ENCODE measurements around the gene MID1. TPM values are rescaled to one million over a fixed set of nuclear protein-coding genes. Genes with fewer than 3 reads are reported as not detected.

MID1 gene
- total and polyA plus RNA-seq, 9 of the 15 experiments (the other 6 are each of a cell fraction or from before 2014, with no cell fraction given) = 0.07 to 0.54 (median 0.33) TPM

GRCh38 chrX:10479508-10479907 is 140.9 kb downstream of the MID1 start:
- Histone ChIP-seq H4K20me1 (replicated peaks; ENCODE audit: control insufficient read depth, insufficient read depth, low read length) (no peaks in the 10 kb centered on the region), H3K27ac (ENCODE audit: extremely low read depth, low read depth, low read length) (no peak overlapping the region), H3K36me3 (ENCODE audit: control insufficient read depth, insufficient read depth, low read length) (no peaks in the 10 kb centered on the region), H3K9me1 (ENCODE audit: control insufficient read depth, insufficient read depth, low read length) (no peaks in the 10 kb centered on the region), H3K9ac (ENCODE audit: insufficient read depth in 1 of 2, low read depth in 2 of 2, low read length in 2 of 2) (no peak overlapping the region), H3K9me3 (replicated peaks; ENCODE audit: control insufficient read depth, insufficient read depth, low read depth, low read length) (no peaks in the 10 kb centered on the region), H3K27me3 (ENCODE audit: control insufficient read depth in 2 of 2, insufficient read depth in 2 of 2, low read length in 2 of 2) (no peaks in the 10 kb centered on the region), H3K4me3 (no peak overlapping the region), H3K4me2 (ENCODE audit: insufficient read depth, low read length) (no peak overlapping the region), H2AFZ (ENCODE audit: low read depth, low read length) (no peak overlapping the region), H3K4me1 (replicated peaks in 1 of 2; ENCODE audit: control insufficient read depth in 2 of 2, insufficient read depth in 2 of 2, low read length in 2 of 2) (no peaks in the 10 kb centered on the region), H3K79me2 (ENCODE audit: control insufficient read depth, insufficient read depth, low read length) (no peaks in the 10 kb centered on the region)
- DNase-seq (ENCODE audit: extremely low read depth in 1 of 4, low spot score in 3 of 4) = no peak
- no peak for FAIRE-seq
- BruUV-seq (replicated peaks) = no TSS peak
- ATAC-seq = no peak
- TF ChIP-seq MTA2 (IDR thresholded peaks at IDR 0.05; ENCODE audit: low read depth) (no peak), RBFOX2 (IDR thresholded peaks at IDR 0.05; ENCODE audit: low read depth, low read length) (no peak), BHLHE40 (IDR thresholded peaks at IDR 0.05; ENCODE audit: low read length) (no peak), JUN (IDR thresholded peaks at IDR 0.05; ENCODE audit: borderline replicate concordance, low read depth, low read length) (no peak), JUN (CRISPR knock-in tag; IDR thresholded peaks at IDR 0.05; ENCODE audit: borderline replicate concordance) (no peak), MIER1 (IDR thresholded peaks at IDR 0.05; ENCODE audit: low read depth) (no peak), ZNF644 (tag; IDR thresholded peaks at IDR 0.05; ENCODE audit: low read depth) (no peak), SIN3B (IDR thresholded peaks at IDR 0.05; ENCODE audit: low read depth) (no peak), ZNF3 (CRISPR knock-in tag; IDR thresholded peaks at IDR 0.05) (no peak), BRF1 (IDR thresholded peaks at IDR 0.05; ENCODE audit: borderline replicate concordance, extremely low read depth, insufficient read length) (no peak), E2F4 (CRISPR knock-in tag; IDR thresholded peaks at IDR 0.05; ENCODE audit: low read depth) (no peak), HNRNPH1 (optimal IDR thresholded peaks at IDR 0.05; ENCODE audit: low read depth, low read length) (no peak), NFIX (CRISPR knock-in tag; IDR thresholded peaks at IDR 0.05; ENCODE audit: low read depth) (no peak), RFX5 (IDR thresholded peaks at IDR 0.05; ENCODE audit: low read depth, low read length) (no peak), CAMTA2 (CRISPR knock-in tag; conservative IDR thresholded peaks at IDR 0.05) (no peak), KDM5B (IDR thresholded peaks at IDR 0.05; ENCODE audit: insufficient replicate concordance, low read depth, low read length) (no peak), GATAD2A (IDR thresholded peaks at IDR 0.05) (no peak), HCFC1 (IDR thresholded peaks at IDR 0.05; ENCODE audit: low read depth, low read length) (no peak), GATAD2B (IDR thresholded peaks at IDR 0.05; ENCODE audit: borderline replicate concordance) (no peak), HMGXB4 (CRISPR knock-in tag; IDR thresholded peaks at IDR 0.05) (no peak)
- in situ Hi-C loops (cut with MboI) (no loop called here), intact Hi-C loops (cut with micrococcal nuclease) (no loop called here)
- ChIA-PET POLR2A (interaction anchor here (0.9 kb wide), 1 partner anchor 13 kb away, joined by 4 read pairs; no protein-coding TSS in a partner anchor), CTCF (ENCODE audit: low intra/inter-chr PET ratio) (no interaction called here)
- 0% methylated on average over 3 of the region's 3 CpGs for WGBS (ENCODE audit: insufficient coverage, low coverage, missing lambda C conversion rate)
